LoVo (cell line): ENCODE measurements around the gene UROS.

Experiments
- DNase-seq: peaks from one replicate; pipeline ENCODE4 v3.0.0-alpha.2; 2016; ENCODE audit warnings: low spot score

UROS gene

DNA sequence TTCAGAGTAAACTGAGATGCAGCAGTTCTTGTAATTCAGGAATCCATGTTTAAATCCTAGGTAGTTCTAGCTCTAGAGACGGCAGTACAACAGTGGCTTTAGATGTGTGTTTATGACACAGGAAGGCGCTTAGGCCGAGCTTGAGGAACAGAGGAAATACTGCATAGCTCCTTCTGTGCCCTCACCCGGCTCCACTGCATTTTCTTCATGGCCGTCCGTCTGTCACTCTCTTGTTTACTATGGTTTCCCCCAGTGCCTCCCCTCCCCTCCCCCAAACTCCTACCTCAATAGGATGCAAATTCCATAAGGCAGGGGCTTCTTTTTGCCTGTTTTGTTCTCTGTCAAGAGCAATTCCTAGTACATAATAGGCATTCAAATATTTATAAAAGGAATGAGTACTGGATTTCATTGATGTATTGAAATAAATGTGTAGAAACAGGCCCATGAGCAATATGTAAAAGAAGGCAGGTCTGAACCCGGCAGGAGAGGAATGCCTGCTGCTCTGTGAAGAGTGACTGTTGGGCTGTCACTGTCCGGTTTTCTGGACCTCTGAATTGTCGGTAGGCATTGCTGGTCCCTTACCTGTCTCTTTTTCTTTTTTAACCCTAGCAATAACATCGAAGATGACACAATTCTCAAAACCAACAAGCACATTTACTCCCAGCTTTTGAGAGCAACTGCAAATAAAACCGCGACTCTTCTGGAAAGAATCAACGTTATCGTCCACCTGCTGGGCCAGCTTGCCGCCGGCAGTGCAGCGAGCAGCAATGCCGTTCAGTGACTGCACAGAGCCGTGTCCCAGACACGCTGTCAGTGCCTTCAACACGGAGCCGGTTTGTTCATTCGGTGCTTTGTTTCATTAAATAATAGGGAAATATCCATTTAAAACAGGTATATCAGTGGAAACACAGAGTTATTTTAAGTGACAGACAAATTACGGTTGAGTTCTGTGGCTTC is 60.1 kb downstream of the UROS start:
- no peak for DNase-seq

DNA sequence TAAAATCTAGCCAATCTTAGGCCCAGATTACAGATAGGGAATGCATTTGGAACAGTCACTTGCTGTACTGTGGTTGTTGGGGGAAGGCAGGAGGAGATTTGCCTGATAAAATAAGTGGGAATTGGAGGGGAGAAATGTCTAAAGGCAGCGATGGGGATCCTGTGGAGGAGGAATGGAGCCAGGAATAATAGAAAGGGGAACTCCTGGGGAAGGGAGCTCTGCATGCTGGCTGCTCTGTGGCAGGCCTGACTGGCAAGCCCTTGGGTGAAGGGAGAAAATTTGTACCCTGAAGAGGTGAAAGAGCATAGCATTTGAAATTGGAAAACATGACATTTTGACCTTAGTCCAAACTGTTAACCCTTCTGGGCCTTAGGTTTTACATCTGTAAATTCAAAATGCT is 61.1 kb downstream of the UROS start:
- no peak for DNase-seq

DNA sequence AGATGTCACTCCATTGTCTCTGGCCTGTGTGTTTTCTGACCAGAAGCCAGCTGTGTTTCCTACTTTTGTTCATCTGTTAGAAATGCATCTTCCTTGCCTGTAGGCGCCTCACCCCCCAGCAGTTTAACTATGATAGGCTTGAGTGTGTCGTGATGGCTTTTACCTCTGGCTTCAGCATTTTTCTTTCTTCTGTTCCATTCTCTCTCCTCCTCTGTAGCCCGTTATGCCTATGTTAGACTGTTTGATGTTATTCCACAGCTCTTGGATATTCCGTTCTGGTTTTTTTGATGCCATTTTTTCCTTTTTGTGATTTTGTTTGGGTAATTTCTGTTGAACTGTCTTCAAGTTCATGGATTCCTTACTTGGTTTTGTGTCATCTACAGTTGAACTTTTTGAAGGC is 65.3 kb downstream of the UROS start:
- no peak for DNase-seq

DNA sequence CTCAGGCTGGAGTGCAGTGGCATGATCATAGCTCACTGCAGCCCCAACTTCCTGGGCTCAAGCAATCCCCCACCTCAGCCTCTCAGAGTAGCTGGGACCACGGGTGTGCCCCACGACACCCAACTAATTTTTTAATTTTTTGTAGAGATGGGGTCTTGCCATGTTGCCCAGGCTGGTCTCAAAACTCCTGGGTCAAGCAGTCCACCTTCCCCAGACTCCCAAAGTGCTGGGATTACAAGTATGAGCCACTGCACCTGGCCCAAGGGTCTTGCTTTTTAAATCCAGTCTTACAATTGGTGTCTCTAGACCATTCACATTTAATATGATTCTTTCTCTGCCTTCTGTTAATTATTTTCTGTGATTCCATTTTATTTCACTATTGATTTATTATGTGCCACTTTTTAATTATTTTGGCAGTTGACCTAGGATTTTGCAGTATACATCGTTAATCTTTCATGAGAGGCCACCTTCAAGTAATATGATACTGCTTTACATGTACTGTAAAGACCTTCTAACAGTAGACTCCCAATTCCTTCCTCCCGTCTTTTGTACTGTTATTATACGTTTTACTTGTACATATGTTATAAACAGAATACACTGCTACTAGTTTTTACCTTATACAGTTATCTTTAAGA is 66.1 kb downstream of the UROS start:
- no peak for DNase-seq

DNA sequence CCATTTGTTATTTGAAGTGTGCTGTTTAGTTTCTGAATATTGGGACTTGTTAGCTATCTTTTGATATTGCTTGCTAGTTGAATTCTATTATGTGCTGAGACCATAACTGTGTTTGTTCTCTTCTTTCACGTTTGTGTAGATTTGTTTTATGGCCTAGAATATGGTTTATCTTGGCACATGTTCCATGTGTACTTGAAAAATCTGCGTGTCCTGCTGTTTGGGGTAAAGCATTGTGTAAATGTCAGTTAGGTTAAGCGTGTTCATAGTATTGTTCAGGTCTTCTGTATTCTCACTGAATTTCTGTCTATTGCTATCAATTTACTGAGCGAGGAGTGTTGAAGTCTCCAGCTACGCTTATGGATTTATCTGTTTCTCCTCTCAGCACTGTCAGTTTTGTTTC is 66.9 kb downstream of the UROS start:
- no peak for DNase-seq

DNA sequence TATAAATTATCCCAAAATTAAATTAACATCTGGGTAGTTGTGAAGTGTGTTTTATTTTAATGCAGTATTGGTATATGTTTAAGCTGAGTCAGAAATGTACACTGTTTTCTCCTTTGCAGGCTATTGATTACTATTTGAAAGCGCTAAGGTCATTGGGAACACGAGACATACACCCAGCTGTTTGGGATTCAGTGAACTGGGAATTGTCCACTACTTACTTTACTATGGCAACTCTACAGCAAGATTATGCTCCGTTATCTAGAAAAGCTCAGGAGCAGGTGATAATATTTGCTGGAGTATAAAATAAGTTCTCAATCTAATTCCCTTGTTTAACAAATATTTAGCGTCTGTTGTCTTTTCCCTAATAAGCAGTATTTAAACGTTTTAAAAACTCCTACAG is 75.6 kb downstream of the UROS start:
- no peak for DNase-seq

DNA sequence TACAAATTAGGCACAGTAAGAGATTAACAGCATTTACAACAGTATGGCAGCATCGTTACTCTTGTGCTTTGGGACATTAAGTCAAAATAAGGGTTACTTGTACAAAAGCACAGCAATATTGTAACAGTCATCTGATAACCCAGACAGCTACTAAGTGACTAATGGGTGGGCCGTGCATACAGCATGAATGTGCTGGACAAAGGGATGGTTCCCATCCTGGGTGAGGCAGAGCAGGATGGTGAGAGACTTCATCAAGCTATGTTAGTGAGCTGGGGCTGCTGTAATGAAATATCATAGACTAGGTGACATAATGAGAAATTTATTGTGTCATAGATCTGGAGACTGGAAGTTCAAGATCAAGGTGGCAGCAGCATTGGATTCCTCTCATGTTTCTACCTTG is 78.1 kb downstream of the UROS start:
- DNase-seq, result no peak

DNA sequence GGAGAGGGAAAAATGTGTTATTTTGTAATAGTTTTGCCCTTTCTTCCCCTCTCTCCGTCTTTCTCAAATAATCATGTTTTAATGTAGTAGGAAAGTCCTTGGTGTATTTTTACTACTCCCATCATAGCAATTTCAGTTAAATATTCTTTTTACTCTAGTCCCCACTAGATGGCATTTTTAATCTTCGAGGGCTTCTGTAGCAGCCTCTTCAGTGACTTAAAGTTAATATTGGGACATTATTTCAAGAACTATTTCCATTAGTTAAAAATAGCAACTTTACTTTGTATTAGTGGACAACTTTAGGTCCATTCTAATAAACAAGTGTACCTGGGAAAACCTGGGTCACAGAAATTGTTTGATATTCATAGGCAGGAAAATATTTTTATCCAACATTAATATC is 80.6 kb downstream of the UROS start:
- no peak for DNase-seq

DNA sequence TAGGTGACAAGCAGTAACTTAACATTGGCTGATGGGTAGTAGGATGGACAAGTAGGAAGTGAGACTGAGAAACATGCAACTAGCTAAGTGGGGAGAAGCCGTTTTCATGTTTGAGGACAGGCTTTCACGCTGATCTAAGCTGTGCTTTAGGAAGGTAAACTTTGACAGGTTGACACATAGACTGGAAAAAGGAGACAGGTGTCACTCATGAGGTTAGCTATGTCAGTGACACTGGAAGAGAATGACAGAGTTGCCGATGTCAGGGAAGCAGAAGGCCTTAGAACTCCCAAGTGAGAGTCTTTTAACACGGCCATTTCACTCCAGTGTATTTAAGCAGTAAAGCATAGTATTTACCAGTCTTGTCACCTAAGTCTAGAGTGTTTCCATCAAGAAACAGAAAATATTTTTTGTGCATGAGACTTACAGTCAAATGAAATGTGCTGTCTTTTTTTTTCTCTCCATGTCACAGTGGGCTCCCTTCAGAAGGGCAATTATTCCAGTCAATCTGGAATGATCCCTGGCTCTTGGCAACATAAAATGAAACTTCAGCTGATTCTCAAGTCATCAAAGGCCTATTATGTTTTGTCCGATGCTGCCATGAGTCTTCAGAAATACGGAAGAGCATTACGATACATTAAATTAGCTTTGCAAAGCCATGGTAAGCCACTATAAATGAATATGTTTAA is 82.9 kb downstream of the UROS start:
- DNase-seq, result no peak
